ENCODE measurements around the gene GAS7. TPM values are rescaled to one million over a fixed set of nuclear protein-coding genes. Genes with fewer than 3 reads are reported as not detected.
"Not testable (repeated sequence)": the region's sequence is repeated elsewhere in the genome, so short reads cannot be mapped to it uniquely, and the experiment has no call there.

Gene GAS7
- total RNA-seq, 2 experiments from 2014 or later = 0.27 to 0.44 TPM

DNA sequence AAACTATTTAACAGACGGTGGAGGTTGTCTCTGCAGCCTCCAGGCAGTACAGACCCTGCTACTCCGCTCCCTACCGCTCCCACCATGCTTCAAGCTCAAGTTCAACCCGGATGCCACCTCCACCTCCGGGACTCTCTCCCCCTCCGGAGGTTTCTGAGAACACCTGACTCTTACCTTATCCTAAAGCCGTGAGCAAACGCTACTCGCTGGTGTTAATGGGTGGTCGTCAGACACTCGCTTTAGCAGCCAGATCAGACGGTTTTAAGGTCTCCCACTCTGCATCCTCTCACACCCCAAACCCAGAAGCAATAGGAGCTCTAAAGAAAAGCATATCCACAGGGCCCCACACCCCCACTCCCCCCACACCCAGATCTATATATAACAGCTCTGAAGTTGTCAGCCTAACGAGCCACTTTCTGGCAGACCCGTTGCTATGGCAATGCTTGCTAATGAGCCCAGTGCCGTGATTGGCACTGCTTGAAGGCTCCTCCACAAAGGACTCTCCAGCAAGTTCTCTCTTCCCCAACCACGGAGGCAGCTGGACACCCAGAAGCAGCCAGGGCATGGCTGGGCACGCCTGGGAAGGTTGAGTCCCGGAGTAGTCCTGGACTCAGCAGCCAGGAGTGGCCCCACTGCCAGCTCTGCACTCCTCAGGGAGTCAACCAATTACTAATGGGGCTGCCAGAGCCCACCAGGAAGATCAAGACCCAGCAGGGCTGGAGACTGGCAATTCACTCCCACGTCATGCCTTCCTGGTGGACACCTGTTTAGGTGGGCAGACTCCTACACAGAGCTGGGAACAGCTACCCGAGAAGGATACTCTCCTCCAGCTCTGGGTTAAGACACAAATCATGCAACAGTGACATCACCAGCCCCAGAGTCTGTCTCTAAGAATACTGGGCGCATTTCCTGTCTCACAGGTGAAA is 172.2 kb downstream of the GAS7 start:
- ChIA-PET CTCF (interaction anchor here (0.8 to 1.3 kb wide), 3 partner anchors 10 to 188 kb away, joined by 3 read pairs; no protein-coding TSS in a partner anchor), POLR2A (no interaction called here)
- no peaks in the 10 kb centered on the region for H3K36me3 Mint-ChIP-seq (ENCODE audit: low read depth)
- no peak overlapping the region for H3K4me3 Mint-ChIP-seq
- DNase-seq = no peak
- H3K4me1 Mint-ChIP-seq = no peaks in the 10 kb centered on the region
- H3K27me3 Mint-ChIP-seq = no peaks in the 10 kb centered on the region
- H3K9me3 Mint-ChIP-seq = no peaks in the 10 kb centered on the region
- H3K27ac Mint-ChIP-seq = no peak overlapping the region

GRCh38 chr17:10025224-10025623 is 173.2 kb downstream of the GAS7 start:
- CTCF ChIA-PET = no interaction called here
- no peak overlapping the region for H3K4me3 Mint-ChIP-seq
- no peak overlapping the region for H3K27ac Mint-ChIP-seq
- no peaks in the 10 kb centered on the region for H3K27me3 Mint-ChIP-seq
- no peak for DNase-seq
- H3K36me3 Mint-ChIP-seq (ENCODE audit: low read depth) = no peaks in the 10 kb centered on the region
- no peaks in the 10 kb centered on the region for H3K9me3 Mint-ChIP-seq
- POLR2A ChIA-PET = no interaction called here
- no peaks in the 10 kb centered on the region for H3K4me1 Mint-ChIP-seq

- no peak overlapping the region for H3K27ac Mint-ChIP-seq
- no peak for DNase-seq
- no peak overlapping the region for H3K4me3 Mint-ChIP-seq
- CTCF ChIA-PET = no interaction called here
- H3K9me3 Mint-ChIP-seq = no peaks in the 10 kb centered on the region
- POLR2A ChIA-PET = no interaction called here
- no peaks in the 10 kb centered on the region for H3K4me1 Mint-ChIP-seq
- no peaks in the 10 kb centered on the region for H3K36me3 Mint-ChIP-seq (ENCODE audit: low read depth)
- H3K27me3 Mint-ChIP-seq = no peaks in the 10 kb centered on the region
These were observed 176.0 kb downstream of the GAS7 start for GRCh38 chr17:10022416-10022815.

DNA sequence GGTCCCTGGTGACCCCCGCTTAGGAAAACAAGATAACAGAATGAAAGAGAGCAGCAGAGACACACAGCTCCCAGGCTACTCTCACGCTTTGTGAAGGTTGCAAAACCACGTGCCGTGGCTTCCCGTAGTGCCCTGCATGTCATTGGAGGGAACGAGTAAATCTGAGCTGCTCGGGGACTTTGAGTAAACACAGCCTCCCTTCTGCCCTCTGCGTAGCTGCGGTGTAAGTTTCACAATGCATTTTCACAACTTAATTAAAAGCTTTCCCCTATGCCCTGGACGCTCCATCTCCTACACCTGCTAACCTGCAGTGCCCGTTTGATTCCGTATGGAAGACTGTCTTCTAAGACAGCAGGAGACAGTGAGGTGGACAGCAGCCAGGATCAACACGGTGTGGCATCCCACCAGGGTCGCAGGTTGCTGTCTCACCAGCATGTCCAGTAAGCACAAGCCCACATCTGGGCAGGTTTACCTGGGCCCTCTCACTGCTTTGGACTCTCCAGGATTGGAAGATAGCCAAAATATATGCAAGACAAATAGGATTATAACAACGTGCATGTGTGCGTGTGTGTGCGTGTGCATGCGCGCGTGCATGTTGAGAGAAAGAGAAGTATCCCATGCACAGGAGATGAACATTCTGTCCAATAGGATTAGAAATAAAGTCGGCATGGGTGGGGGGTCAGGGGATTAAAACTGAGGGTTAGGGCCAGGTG is 177.0 kb downstream of the GAS7 start:
- H3K4me3 Mint-ChIP-seq = no peak overlapping the region
- no peaks in the 10 kb centered on the region for H3K36me3 Mint-ChIP-seq (ENCODE audit: low read depth)
- no peak for DNase-seq
- CTCF ChIA-PET = no interaction called here
- no peak overlapping the region for H3K27ac Mint-ChIP-seq
- H3K4me1 Mint-ChIP-seq = no peaks in the 10 kb centered on the region
- POLR2A ChIA-PET = no interaction called here
- no peaks in the 10 kb centered on the region for H3K9me3 Mint-ChIP-seq
- no peaks in the 10 kb centered on the region for H3K27me3 Mint-ChIP-seq

- no peak overlapping the region for H3K27ac Mint-ChIP-seq
- H3K9me3 Mint-ChIP-seq = no peaks in the 10 kb centered on the region
- no peak overlapping the region for H3K4me3 Mint-ChIP-seq
- no peak for DNase-seq
- H3K27me3 Mint-ChIP-seq = no peaks in the 10 kb centered on the region
- CTCF ChIA-PET = no interaction called here
- no peaks in the 10 kb centered on the region for H3K4me1 Mint-ChIP-seq
- POLR2A ChIA-PET = no interaction called here
- no peaks in the 10 kb centered on the region for H3K36me3 Mint-ChIP-seq (ENCODE audit: low read depth)
These were observed 178.4 kb downstream of the GAS7 start for GRCh38 chr17:10019941-10020451.

- no peaks in the 10 kb centered on the region for H3K36me3 Mint-ChIP-seq (ENCODE audit: low read depth)
- CTCF ChIA-PET = no interaction called here
- no peaks in the 10 kb centered on the region for H3K4me1 Mint-ChIP-seq
- no peaks in the 10 kb centered on the region for H3K9me3 Mint-ChIP-seq
- H3K27me3 Mint-ChIP-seq = no peaks in the 10 kb centered on the region
- POLR2A ChIA-PET = no interaction called here
- H3K27ac Mint-ChIP-seq = no peak overlapping the region
- no peak overlapping the region for H3K4me3 Mint-ChIP-seq
- DNase-seq = no peak
These were observed 179.9 kb downstream of the GAS7 start for GRCh38 chr17:10018461-10018891.

- H3K4me1 Mint-ChIP-seq; H3K27me3 Mint-ChIP-seq; H3K9me3 Mint-ChIP-seq; H3K4me3 Mint-ChIP-seq; H3K36me3 Mint-ChIP-seq (ENCODE audit: low read depth); DNase-seq; H3K27ac Mint-ChIP-seq; POLR2A ChIA-PET: not testable (repeated sequence)
- CTCF ChIA-PET = interaction anchor here (0.6 kb wide), 1 partner anchor 210 kb away, joined by 3 read pairs; no protein-coding TSS in a partner anchor
These were observed 181.3 kb downstream of the GAS7 start for GRCh38 chr17:10016958-10017570.

GRCh38 chr17:10013365-10014112 is 184.9 kb downstream of the GAS7 start:
- Mint-ChIP-seq H3K9me3 (no peaks in the 10 kb centered on the region), H3K27me3 (no peaks in the 10 kb centered on the region), H3K4me3 (no peak overlapping the region), H3K4me1 (no peaks in the 10 kb centered on the region), H3K27ac (no peak overlapping the region), H3K36me3 (ENCODE audit: low read depth) (no peaks in the 10 kb centered on the region)
- DNase-seq = no peak
- POLR2A ChIA-PET = no interaction called here
- CTCF ChIA-PET = no interaction called here

- no peak overlapping the region for H3K27ac Mint-ChIP-seq
- CTCF ChIA-PET = no interaction called here
- H3K4me1 Mint-ChIP-seq = no peaks in the 10 kb centered on the region
- H3K36me3 Mint-ChIP-seq (ENCODE audit: low read depth) = no peaks in the 10 kb centered on the region
- POLR2A ChIA-PET = no interaction called here
- no peaks in the 10 kb centered on the region for H3K27me3 Mint-ChIP-seq
- no peak for DNase-seq
- no peak overlapping the region for H3K4me3 Mint-ChIP-seq
- no peaks in the 10 kb centered on the region for H3K9me3 Mint-ChIP-seq
These were observed 187.7 kb downstream of the GAS7 start for GRCh38 chr17:10010752-10011151.

GRCh38 chr17:10003705-10004104 is 194.7 kb downstream of the GAS7 start:
- no peaks in the 10 kb centered on the region for H3K36me3 Mint-ChIP-seq (ENCODE audit: low read depth)
- H3K9me3 Mint-ChIP-seq = peaks cover 6% of the 10 kb centered on the region
- H3K27me3 Mint-ChIP-seq = no peaks in the 10 kb centered on the region
- no peaks in the 10 kb centered on the region for H3K4me1 Mint-ChIP-seq
- DNase-seq = no peak
- no peak overlapping the region for H3K27ac Mint-ChIP-seq
- CTCF ChIA-PET = no interaction called here
- POLR2A ChIA-PET = no interaction called here
- H3K4me3 Mint-ChIP-seq = no peak overlapping the region

DNA sequence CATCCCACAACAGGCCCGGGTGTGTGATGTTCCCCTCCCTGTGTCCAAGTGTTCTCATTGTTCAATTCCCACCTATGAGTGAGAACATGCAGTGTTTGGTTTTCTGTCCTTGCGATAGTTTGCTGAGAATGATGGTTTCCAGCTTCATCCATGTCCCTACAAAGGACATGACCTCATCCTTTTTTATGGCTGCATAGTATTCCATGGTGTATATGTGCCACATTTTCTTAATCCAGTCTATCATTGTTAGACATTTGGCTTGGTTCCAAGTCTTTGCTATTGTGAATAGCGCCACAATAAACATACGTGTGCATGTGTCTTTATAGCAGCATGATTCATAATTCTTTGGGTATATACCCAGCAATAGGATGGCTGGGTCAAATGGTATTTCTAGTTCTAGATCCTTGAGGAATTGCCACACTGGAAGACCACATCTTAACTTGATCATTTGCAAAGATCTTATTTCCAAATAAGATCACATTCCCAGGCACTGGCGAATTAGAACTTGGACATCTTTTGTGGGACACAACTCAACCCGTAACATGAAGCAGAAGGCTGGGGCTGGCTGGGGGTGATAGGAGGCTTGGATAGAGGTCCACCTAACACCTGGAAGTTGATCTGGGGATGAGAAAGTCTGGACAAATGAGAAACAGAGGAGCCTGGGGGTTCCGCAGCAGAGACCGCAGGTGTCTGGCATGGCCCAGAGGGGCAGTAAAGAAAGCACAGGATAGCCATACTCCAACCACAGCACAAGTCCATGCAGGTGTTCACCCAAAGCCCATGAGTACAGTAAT is 195.6 kb downstream of the GAS7 start:
- H3K9me3 Mint-ChIP-seq; H3K4me3 Mint-ChIP-seq; H3K4me1 Mint-ChIP-seq; DNase-seq; H3K27ac Mint-ChIP-seq; H3K27me3 Mint-ChIP-seq; H3K36me3 Mint-ChIP-seq (ENCODE audit: low read depth); POLR2A ChIA-PET; CTCF ChIA-PET: not testable (repeated sequence)

GRCh38 chr17:10001306-10001873 is 197.0 kb downstream of the GAS7 start:
- ChIA-PET CTCF (no interaction called here), POLR2A (no interaction called here)
- no peak for DNase-seq
- peaks cover 6% of the 10 kb centered on the region for H3K9me3 Mint-ChIP-seq
- no peaks in the 10 kb centered on the region for H3K4me1 Mint-ChIP-seq
- H3K27me3 Mint-ChIP-seq = no peaks in the 10 kb centered on the region
- H3K4me3 Mint-ChIP-seq = no peak overlapping the region
- no peak overlapping the region for H3K27ac Mint-ChIP-seq
- no peaks in the 10 kb centered on the region for H3K36me3 Mint-ChIP-seq (ENCODE audit: low read depth)
